Upper lobe of right lung (tissue), 1 donor: ENCODE results near the gene TMEM202. TPM values are rescaled to one million over a fixed set of nuclear protein-coding genes. Genes with fewer than 3 reads are reported as not detected.
"Not testable (repeated sequence)": the region's sequence is repeated elsewhere in the genome, so short reads cannot be mapped to it uniquely, and the experiment has no call there.

Experiments used
- ATAC-seq: fragments of 200-7000 bp; cut with Tn5 transposase; one replicate; pipeline ENCODE4 v1.9.1; 2020; ENCODE audit warnings: mild to moderate bottlenecking, moderate library complexity
- DNase-seq: peaks from one replicate; pipeline ENCODE4 v3.0.0-alpha.2; 2020
- H3K27ac ChIP-seq: fragments of 200-600 bp; one replicate; pipeline ENCODE4 v1.8.0; 2022
- H3K27me3 ChIP-seq: fragments of 200-600 bp; one replicate; pipeline ENCODE4 v1.8.0; 2022; ENCODE audit warnings: mild to moderate bottlenecking
- H3K36me3 ChIP-seq: fragments of 200-600 bp; one replicate; pipeline ENCODE4 v1.8.0; 2022
- H3K4me1 ChIP-seq: fragments of 200-600 bp; one replicate; pipeline ENCODE4 v1.8.0; 2022
- H3K4me3 ChIP-seq: fragments of 200-600 bp; one replicate; pipeline ENCODE4 v1.8.0; 2022; ENCODE audit warnings: mild to moderate bottlenecking
- H3K9me3 ChIP-seq: fragments of 200-600 bp; one replicate; pipeline ENCODE4 v1.8.0; 2022
- intact Hi-C: fragments of 100-400 bp; cut with DNase I; formaldehyde crosslinking; loops from one replicate; pipeline ENCODE4 v1.11.0; 2022
- total RNA-seq: library from RNA; stranded (reverse); fragmentation: NEBNext Ultra II Directional; extraction: Animal tissue kit (Norgen Biotek cat#: 25700); gene quantifications from one replicate; pipeline ENCODE4 v1.2.1, GENCODE V29; 2021
- TF ChIP-seq, protein P1 (sequence below): fragments of 200-600 bp; IDR thresholded peaks from one replicate; pipeline ENCODE4 v1.8.0; 2022; ENCODE audit warnings: antibody characterized with exemption
- donor health status: DM: no; HTN: yes; CAD: no; lungs with severe emphysema.

The TMEM202 gene
- total RNA-seq, 1 donor from 2014 or later: not detected

DNA sequence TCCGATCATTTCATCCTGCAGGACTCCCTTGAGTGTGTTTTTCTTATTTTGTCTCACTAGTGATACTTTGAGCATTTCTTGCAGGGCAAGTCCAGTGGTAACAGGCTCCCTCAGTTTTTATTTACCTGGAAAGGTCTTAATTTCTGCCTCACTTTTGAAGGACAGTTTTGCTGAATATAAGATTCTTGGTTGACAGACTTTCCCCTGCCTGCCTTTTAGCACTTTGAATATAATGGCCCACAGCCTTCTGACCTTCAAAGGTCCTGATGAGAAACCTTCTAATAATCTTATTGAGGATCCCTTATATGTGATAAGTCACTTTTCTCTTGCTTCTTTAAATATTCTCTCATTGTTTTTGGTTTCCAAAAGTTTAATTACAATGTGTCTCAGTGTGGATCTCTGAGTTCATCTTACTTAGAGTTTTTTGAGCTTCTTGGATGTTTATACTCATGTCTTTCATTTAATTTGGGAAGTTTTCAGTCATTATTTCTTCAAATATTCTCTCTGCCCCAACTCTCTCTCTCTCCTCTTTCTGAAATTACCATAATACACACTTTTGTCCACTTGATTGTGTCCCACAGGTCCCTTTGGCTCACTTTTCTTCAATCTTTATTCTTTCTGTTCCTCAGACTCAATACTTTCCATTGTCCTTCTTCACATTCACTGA is 39.7 kb downstream of the TMEM202 start:
- TF ChIP-seq, protein P1, sequence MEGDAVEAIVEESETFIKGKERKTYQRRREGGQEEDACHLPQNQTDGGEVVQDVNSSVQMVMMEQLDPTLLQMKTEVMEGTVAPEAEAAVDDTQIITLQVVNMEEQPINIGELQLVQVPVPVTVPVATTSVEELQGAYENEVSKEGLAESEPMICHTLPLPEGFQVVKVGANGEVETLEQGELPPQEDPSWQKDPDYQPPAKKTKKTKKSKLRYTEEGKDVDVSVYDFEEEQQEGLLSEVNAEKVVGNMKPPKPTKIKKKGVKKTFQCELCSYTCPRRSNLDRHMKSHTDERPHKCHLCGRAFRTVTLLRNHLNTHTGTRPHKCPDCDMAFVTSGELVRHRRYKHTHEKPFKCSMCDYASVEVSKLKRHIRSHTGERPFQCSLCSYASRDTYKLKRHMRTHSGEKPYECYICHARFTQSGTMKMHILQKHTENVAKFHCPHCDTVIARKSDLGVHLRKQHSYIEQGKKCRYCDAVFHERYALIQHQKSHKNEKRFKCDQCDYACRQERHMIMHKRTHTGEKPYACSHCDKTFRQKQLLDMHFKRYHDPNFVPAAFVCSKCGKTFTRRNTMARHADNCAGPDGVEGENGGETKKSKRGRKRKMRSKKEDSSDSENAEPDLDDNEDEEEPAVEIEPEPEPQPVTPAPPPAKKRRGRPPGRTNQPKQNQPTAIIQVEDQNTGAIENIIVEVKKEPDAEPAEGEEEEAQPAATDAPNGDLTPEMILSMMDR: no peak
- DNase-seq (no peak), ATAC-seq (no peak)
- Histone ChIP-seq H3K27me3 (no peaks in the 10 kb centered on the region), H3K36me3 (no peaks in the 10 kb centered on the region), H3K9me3 (peaks cover 11% of the 10 kb centered on the region), H3K4me3 (no peak overlapping the region), H3K4me1 (no peaks in the 10 kb centered on the region), H3K27ac (no peak overlapping the region)
- intact Hi-C loops: no loop called here

DNA sequence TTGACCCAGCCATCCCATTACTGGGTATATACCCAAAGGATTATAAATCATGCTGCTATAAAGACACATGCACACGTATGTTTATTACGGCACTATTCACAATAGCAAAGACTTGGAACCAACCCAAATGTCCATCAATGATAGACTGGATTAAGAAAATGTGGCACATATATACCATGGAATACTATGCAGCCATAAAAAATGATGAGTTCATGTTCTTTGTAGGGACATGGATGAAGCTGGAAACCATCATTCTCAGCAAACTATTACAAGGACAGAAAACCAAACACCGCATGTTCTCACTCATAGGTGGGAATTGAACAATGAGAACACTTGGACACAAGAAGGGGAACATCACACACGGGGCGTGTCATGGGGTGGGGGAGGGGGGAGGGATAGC is 44.7 kb downstream of the TMEM202 start:
- H3K4me1 ChIP-seq, H3K4me3 ChIP-seq, H3K36me3 ChIP-seq, H3K27ac ChIP-seq, DNase-seq, H3K9me3 ChIP-seq, H3K27me3 ChIP-seq, intact Hi-C loops, ATAC-seq: not testable (repeated sequence)

DNA sequence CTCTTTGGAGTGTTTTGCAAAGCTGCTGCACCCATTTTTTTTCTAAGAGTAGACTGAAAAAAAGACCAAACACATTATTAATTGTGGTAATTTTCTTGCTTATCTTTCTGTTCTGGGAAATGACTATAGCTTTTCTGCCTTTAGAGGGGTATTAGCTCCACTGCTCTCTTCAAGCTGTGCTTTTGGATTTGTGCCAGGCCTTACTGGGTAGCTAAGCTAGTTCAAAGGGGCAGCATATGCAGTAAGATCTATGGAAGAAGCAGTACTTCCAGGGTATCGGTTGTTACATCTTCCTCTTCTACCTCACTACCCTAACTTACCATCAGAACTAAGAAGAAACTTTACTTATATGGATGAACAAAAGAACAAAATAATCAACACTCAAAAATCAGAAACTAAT is 47.3 kb downstream of the TMEM202 start:
- Histone ChIP-seq H3K4me3 (no peak overlapping the region), H3K27ac (no peak overlapping the region), H3K4me1 (no peaks in the 10 kb centered on the region), H3K9me3 (no peaks in the 10 kb centered on the region), H3K27me3 (no peaks in the 10 kb centered on the region), H3K36me3 (no peaks in the 10 kb centered on the region)
- intact Hi-C loops: no loop called here
- no peak for ATAC-seq
- TF ChIP-seq, protein P1: no peak
- no peak for DNase-seq

DNA sequence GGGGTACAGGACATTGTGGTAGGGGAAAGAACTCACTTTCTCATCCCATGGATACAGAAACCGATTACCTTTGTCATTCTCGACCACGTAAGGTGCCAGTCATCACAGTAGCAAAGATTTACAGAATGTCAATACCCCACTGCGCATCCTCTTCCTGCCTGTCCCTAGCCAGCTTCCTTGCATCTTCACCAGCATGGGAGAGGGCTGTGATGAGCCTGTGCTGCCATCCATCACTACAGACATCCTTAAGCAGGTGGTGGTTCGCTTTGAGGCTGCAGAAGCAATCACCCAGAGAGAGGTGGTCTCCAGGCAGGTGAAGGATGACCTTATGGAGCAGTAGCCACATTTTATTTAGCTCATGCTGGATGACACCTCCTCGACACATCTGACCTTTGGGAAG is 52.7 kb downstream of the TMEM202 start:
- no peak for DNase-seq
- Histone ChIP-seq H3K36me3 (no peaks in the 10 kb centered on the region), H3K4me1 (no peaks in the 10 kb centered on the region), H3K27ac (no peak overlapping the region), H3K4me3 (no peak overlapping the region), H3K9me3 (no peaks in the 10 kb centered on the region), H3K27me3 (no peaks in the 10 kb centered on the region)
- TF ChIP-seq, protein P1: no peak
- no peak for ATAC-seq
- intact Hi-C loops: no loop called here

DNA sequence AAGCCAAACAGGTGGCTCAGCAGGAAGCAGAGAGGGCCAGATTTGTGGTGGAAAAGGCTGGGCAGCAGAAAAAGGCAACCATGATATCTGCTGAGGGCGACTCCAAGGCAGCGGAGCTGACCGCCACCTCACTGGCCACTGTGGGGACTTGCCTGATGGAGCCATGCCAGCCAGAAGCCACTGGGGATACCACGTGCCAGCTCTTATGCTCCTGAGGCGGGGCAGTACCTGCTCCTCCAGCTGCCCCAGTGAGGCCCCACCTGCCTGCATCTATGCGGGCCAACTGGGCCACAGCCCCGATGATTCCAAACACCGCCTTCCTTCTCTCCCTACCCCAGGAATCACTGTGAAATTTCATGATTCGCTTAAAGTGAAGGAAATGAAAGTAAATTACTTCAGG is 53.1 kb downstream of the TMEM202 start:
- intact Hi-C loops: no loop called here
- Histone ChIP-seq H3K27me3 (no peaks in the 10 kb centered on the region), H3K36me3 (no peaks in the 10 kb centered on the region), H3K4me1 (no peaks in the 10 kb centered on the region), H3K27ac (no peak overlapping the region), H3K4me3 (no peak overlapping the region), H3K9me3 (no peaks in the 10 kb centered on the region)
- TF ChIP-seq, protein P1: no peak
- DNase-seq: no peak
- no peak for ATAC-seq

DNA sequence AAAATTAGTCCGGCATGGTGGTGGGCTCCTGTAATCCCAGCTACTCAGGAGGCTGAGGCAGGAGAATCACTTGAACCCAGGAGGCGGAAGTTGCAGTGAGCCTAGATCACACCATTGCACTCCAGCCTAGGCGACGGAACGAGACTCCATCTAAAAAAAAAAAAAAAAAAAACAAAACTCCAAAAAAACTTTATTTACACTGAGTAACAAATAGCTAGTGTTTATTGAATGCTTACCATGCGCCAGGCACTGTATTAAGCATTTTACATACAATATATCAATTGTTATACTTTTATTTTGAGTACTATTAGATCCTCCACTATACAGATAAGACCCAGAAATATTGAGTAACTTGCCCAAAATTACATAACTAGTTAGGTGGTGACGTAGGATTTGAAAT is 58.6 kb downstream of the TMEM202 start:
- Histone ChIP-seq H3K4me1 (peaks cover 5% of the 10 kb centered on the region), H3K9me3 (no peaks in the 10 kb centered on the region), H3K4me3 (no peak overlapping the region), H3K27me3 (no peaks in the 10 kb centered on the region), H3K36me3 (no peaks in the 10 kb centered on the region), H3K27ac (no peak overlapping the region)
- ATAC-seq (no peak), DNase-seq (no peak)
- intact Hi-C loops: no loop called here
- TF ChIP-seq, protein P1: no peak

Other genes starting within 250 kb of the TMEM202 start
- 27.4 TPM for gene GRAMD2A, start 200.5 kb upstream of the TMEM202 start, total RNA-seq
- gene PKM, start 167.1 kb upstream of the TMEM202 start, total RNA-seq: 426 TPM
- gene PARP6, start 125.8 kb upstream of the TMEM202 start, total RNA-seq: 87.9 TPM
- gene CELF6, start 78.1 kb upstream of the TMEM202 start, total RNA-seq: 5.4 TPM
- 185 TPM for gene HEXA, start 22.3 kb upstream of the TMEM202 start, total RNA-seq
- gene ARIH1, start 76.0 kb downstream of the TMEM202 start, total RNA-seq: 159 TPM